Measurements from ENCODE around the gene RXRG. TPM values are rescaled to one million over a fixed set of nuclear protein-coding genes. Genes with fewer than 3 reads are reported as not detected.

The RXRG gene
- total and polyA plus RNA-seq, 2 experiments from 2014 or later: not detected

DNA sequence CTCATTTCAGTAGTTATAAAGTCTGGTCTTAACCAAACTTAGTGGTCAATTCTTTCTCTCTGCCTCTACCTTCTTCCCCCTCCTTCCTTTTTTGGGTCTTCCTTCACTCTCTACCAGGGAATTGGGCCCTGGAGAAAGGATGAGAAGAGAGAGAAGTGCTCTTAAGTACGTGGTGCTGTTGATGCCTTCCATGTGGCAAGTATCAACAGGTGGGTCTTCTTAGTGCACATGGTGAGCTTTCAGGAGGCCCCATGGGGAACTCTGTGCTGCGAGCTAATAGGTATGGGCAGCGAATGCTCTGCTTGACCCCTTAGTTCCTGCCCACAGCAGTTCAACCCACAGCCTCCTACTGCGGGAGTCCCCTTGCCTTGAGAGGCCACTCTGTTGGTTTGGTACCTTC is 49.0 kb downstream of the RXRG start:
- Histone ChIP-seq H3K9me3 (ENCODE audit: low read depth) (no peaks in the 10 kb centered on the region), H3K27me3 (replicated peaks; ENCODE audit: insufficient read depth) (peaks cover 25% of the 10 kb centered on the region), H3K36me3 (ENCODE audit: low read depth) (no peaks in the 10 kb centered on the region), H3F3A (ENCODE audit: insufficient read depth) (peaks cover 13% of the 10 kb centered on the region; the same call in 1 of the 2 replicates), H3K4me2 (ENCODE audit: unreplicated experiment) (no peak overlapping the region), H3K9me2 (ENCODE audit: insufficient read depth) (no peaks in the 10 kb centered on the region), H3K27ac (no peak overlapping the region), H3K79me2 (ENCODE audit: insufficient read depth) (no peaks in the 10 kb centered on the region), H3K4me1 (ENCODE audit: insufficient read depth) (peaks cover 16% of the 10 kb centered on the region), H3K4me3 (no peak overlapping the region), H4K20me1 (ENCODE audit: insufficient read depth) (no peaks in the 10 kb centered on the region), H2AFZ (no peak overlapping the region), H3K9ac (no peak overlapping the region)
- DNase-seq: no peak
- TF ChIP-seq EZH2phosphoT487 (IDR thresholded peaks at IDR 0.05; ENCODE audit: insufficient read depth, low read depth) (no peak), EZH2 (IDR thresholded peaks at IDR 0.05; ENCODE audit: insufficient read depth, poor library complexity, severe bottlenecking) (no peak)
- in situ Hi-C loops (cut with MboI): loop anchor here (10.0 kb wide), 1 partner anchor 519 kb away; no protein-coding TSS in a partner anchor
- WGBS, 2 experiments (ENCODE audit: low coverage in 1 of 2, low lambda C conversion rate in 2 of 2, missing lambda C conversion rate in 2 of 2): 95 to 98% methylated on average over 4 of the region's 4 CpGs

DNA sequence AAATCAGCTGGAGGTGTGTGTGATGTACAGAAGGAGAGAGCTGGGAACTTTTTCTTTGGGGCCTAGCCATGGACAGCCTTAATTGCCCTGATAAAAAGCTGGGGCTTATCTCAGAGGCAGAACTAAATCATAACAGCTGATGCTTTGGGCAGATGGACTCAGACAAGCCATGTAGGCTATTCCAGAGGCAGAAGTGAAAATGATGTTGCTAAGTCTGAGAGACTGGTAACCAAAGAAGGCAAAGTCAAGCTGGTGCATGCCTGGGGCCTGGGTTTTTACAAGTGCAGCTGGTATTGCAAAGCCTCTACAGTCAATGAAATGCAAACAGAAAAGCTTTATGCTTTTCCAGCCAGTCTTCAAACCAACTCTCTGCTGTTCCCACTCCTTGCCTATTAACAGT is 49.4 kb downstream of the RXRG start:
- no peak overlapping the region for H3K4me2 ChIP-seq (ENCODE audit: unreplicated experiment)
- H3K9me2 ChIP-seq (ENCODE audit: insufficient read depth): no peaks in the 10 kb centered on the region
- H2AFZ ChIP-seq: no peak overlapping the region
- no peaks in the 10 kb centered on the region for H4K20me1 ChIP-seq (ENCODE audit: insufficient read depth)
- no peaks in the 10 kb centered on the region for H3K36me3 ChIP-seq (ENCODE audit: low read depth)
- H3K4me1 ChIP-seq (ENCODE audit: insufficient read depth): peaks cover 16% of the 10 kb centered on the region
- in situ Hi-C loops (cut with MboI): loop anchor here (10.0 kb wide), 1 partner anchor 519 kb away; no protein-coding TSS in a partner anchor
- TF ChIP-seq EZH2phosphoT487 (IDR thresholded peaks at IDR 0.05; ENCODE audit: insufficient read depth, low read depth) (no peak), EZH2 (IDR thresholded peaks at IDR 0.05; ENCODE audit: insufficient read depth, poor library complexity, severe bottlenecking) (no peak)
- no peak overlapping the region for H3K27ac ChIP-seq
- peaks cover 25% of the 10 kb centered on the region for H3K27me3 ChIP-seq (replicated peaks; ENCODE audit: insufficient read depth)
- H3K9ac ChIP-seq: no peak overlapping the region
- H3K4me3 ChIP-seq: no peak overlapping the region
- no peak for DNase-seq
- H3F3A ChIP-seq (ENCODE audit: insufficient read depth): peaks cover 13% of the 10 kb centered on the region; the same call in 1 of the 2 replicates
- no peaks in the 10 kb centered on the region for H3K79me2 ChIP-seq (ENCODE audit: insufficient read depth)
- H3K9me3 ChIP-seq (ENCODE audit: low read depth): no peaks in the 10 kb centered on the region

DNA sequence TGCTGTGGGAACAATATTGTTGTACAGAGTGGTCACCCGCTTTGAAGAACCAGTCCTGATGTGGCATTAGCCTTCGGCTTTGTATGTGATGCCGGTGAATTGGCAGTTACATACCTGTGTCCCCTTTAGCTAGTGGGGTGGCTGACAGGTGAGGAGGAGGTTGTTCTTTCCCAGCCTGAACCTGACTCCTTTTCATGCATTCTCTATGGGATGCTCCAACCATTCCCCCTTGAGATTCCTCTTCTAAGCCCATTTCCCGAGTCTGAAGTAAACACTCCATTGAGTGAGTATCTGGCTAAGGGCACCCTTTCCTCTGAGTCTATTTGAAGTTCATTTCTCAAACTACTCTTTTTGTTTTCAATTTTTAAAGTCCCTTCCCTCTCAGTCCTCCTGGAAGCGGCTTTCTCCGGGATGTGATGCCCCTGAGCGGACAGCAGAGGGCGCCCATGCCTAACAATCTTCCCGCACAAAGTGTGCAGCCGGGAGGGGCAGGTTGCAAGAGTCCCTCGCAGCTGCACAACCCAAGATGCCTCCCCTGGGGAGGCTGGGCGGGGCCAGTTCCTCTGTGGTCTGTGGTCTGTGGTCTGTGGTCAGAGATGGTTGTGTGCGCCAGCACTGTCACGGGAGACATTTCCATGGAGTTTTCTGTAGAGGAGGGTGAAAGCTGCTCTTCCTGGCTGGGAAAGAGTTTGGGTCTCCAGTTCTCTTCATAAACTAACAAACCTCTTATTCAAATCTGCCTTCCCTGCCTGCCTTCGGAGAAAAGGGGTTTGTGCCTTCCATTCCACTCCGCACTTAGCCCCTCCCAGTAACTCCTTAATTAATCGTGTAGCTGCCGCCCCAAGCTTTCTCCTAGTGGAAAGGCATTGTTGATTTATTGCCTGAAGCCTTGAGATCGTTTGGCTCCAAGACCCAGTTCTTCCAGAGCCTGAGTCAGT is 52.0 kb downstream of the RXRG start:
- peak; percentile 95 for DNase-seq
- no peaks in the 10 kb centered on the region for H3K9me2 ChIP-seq (ENCODE audit: insufficient read depth)
- H3K4me1 ChIP-seq (ENCODE audit: insufficient read depth): peaks cover 16% of the 10 kb centered on the region
- no peaks in the 10 kb centered on the region for H3K36me3 ChIP-seq (ENCODE audit: low read depth)
- H3K4me2 ChIP-seq (ENCODE audit: unreplicated experiment): peak overlapping the region; percentile 63
- H3K27ac ChIP-seq: no peak overlapping the region
- H2AFZ ChIP-seq: 0 out of 2 replicates have a peak overlapping the region, but pooled peaks have one; percentile 8
- H3K79me2 ChIP-seq (ENCODE audit: insufficient read depth): no peaks in the 10 kb centered on the region
- no peaks in the 10 kb centered on the region for H3K9me3 ChIP-seq (ENCODE audit: low read depth)
- H3F3A ChIP-seq (ENCODE audit: insufficient read depth): peaks cover 12% of the 10 kb centered on the region
- peak overlapping the region; percentile 20 for H3K4me3 ChIP-seq
- peak overlapping the region; percentile 17; the same call in 1 of the 2 replicates for H3K9ac ChIP-seq
- in situ Hi-C loops (cut with MboI): loop anchor here (10.0 kb wide), 1 partner anchor 522 kb away; no protein-coding TSS in a partner anchor
- no peak for TF ChIP-seq EZH2 (IDR thresholded peaks at IDR 0.05; ENCODE audit: insufficient read depth, poor library complexity, severe bottlenecking)
- TF ChIP-seq EZH2phosphoT487 (IDR thresholded peaks at IDR 0.05; ENCODE audit: insufficient read depth, low read depth): no peak
- H3K27me3 ChIP-seq (replicated peaks; ENCODE audit: insufficient read depth): peaks cover 48% of the 10 kb centered on the region
- WGBS, 2 experiments (ENCODE audit: low coverage in 1 of 2, low lambda C conversion rate in 2 of 2, missing lambda C conversion rate in 2 of 2): 13% methylated on average over 19 of the region's 19 CpGs
- H4K20me1 ChIP-seq (ENCODE audit: insufficient read depth): no peaks in the 10 kb centered on the region

DNA sequence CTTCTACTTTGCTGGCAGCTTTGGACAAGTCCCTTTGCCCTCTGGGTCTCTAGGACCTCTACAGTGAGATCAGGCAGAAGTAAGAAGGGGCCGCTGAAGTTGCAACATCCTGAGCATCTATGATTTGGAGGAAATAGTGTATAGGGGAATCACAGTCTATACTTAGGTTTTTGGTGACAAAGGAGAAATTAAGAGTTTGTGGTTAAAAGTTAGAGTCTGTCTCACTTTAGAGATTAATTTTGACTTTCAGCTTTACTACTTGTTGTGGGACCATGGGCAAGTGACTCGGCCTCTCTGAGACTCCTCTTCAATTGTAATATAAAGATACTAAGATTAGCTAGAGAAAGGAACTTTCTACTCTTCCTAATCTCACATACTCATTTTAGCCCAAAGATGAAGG is 55.3 kb downstream of the RXRG start:
- H3K27me3 ChIP-seq (replicated peaks; ENCODE audit: insufficient read depth): peaks cover 43% of the 10 kb centered on the region
- in situ Hi-C loops (cut with MboI): loop anchor here (10.0 kb wide), 1 partner anchor 525 kb away; no protein-coding TSS in a partner anchor
- peaks cover 18% of the 10 kb centered on the region for H3K4me1 ChIP-seq (ENCODE audit: insufficient read depth)
- H3K4me3 ChIP-seq: no peak overlapping the region
- no peak overlapping the region for H2AFZ ChIP-seq
- no peak overlapping the region for H3K27ac ChIP-seq
- TF ChIP-seq EZH2phosphoT487 (IDR thresholded peaks at IDR 0.05; ENCODE audit: insufficient read depth, low read depth) (no peak), EZH2 (IDR thresholded peaks at IDR 0.05; ENCODE audit: insufficient read depth, poor library complexity, severe bottlenecking) (no peak)
- H3K9me2 ChIP-seq (ENCODE audit: insufficient read depth): no peaks in the 10 kb centered on the region
- H3K4me2 ChIP-seq (ENCODE audit: unreplicated experiment): no peak overlapping the region
- peaks cover 21% of the 10 kb centered on the region for H3F3A ChIP-seq (ENCODE audit: insufficient read depth)
- no peak overlapping the region for H3K9ac ChIP-seq
- no peaks in the 10 kb centered on the region for H3K79me2 ChIP-seq (ENCODE audit: insufficient read depth)
- no peaks in the 10 kb centered on the region for H4K20me1 ChIP-seq (ENCODE audit: insufficient read depth)
- no peaks in the 10 kb centered on the region for H3K9me3 ChIP-seq (ENCODE audit: low read depth)
- WGBS, 2 experiments (ENCODE audit: low coverage in 1 of 2, low lambda C conversion rate in 2 of 2, missing lambda C conversion rate in 2 of 2): 81 to 85% methylated on average over 2 of the region's 2 CpGs
- no peak for DNase-seq
- H3K36me3 ChIP-seq (ENCODE audit: low read depth): no peaks in the 10 kb centered on the region

Measured in GM23248 (cell line).